GM12864 (cell line): ENCODE results near the gene EIF4E1B.

Experiments
- DNase-seq: peaks from one replicate; pipeline ENCODE4 v3.0.0-alpha.2; 2011; ENCODE audit warnings: low read depth
- H3K4me3 ChIP-seq: 2 replicates; pipeline ENCODE4 v1.5.1; 2011; ENCODE audit warnings: mild to moderate bottlenecking, low read depth, low read length, control low read depth
- CTCF ChIP-seq: IDR thresholded peaks from 2 replicates; pipeline ENCODE4 v1.5.1; 2011; ENCODE audit warnings: low read depth, mild to moderate bottlenecking, moderate library complexity, low read length, control low read depth, inconsistent platforms; ENCODE audit errors: missing control alignments

EIF4E1B gene

GRCh38 chr5:176695073-176695472 lies 64.6 kb downstream of the EIF4E1B start:
- TF ChIP-seq CTCF: no peak
- no peak overlapping the region for H3K4me3 ChIP-seq
- DNase-seq: no peak
